ENCODE data around the gene EXO1.
"Not testable (repeated sequence)": the region's sequence is repeated elsewhere in the genome, so short reads cannot be mapped to it uniquely, and the experiment has no call there.

The EXO1 gene

DNA sequence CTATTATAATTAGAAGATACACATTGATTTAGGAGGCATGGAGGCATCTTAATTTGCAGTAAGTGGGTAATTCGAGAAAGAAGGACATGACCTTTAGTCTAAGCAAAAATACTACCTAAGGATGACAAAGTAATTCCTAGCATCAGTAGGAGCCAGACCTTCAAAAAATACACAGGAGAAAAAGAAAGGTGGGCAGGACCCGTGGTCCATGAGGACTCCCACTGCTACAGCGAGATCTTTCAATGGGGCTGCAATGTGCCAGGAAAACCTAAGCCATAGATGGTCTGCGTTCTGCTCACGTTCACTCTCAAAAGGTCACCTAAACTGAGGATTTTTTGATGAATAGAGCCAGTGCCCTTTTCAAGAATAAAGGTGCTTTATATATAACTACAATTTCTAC lies 10.6 kb upstream of the EXO1 start:
- FAIRE-seq: no peak

GRCh38 chr1:241837901-241838300 lies 10.1 kb upstream of the EXO1 start:
- no peak for FAIRE-seq

GRCh38 chr1:241838897-241839296 lies 9.1 kb upstream of the EXO1 start:
- FAIRE-seq: no peak

- no peak for FAIRE-seq
These were observed 8.5 kb upstream of the EXO1 start for GRCh38 chr1:241839369-241839979.

- no peak for FAIRE-seq
These were observed 7.8 kb upstream of the EXO1 start for GRCh38 chr1:241840164-241840563.

DNA sequence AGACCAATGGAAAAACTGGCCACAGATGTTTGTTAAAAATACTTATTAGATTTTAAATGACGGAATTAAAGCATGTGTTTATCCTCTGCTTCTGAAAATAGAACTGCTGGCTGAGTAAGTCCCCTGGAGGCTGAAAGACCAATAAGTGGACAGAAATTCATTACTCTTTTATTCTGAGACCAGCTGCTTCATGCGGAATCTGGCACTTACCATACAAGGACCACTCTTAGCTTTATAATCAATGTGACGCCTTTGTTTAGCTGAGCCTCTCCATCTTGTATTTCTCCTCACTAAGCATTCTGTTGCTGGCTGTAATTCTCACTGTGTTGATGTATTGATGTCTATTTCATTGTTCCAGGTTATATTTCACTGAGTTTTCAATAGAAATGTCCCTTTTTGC lies 6.3 kb upstream of the EXO1 start:
- FAIRE-seq: no peak

GRCh38 chr1:241842565-241842964 lies 5.4 kb upstream of the EXO1 start:
- FAIRE-seq: no peak

- no peak for FAIRE-seq
These were observed 3.4 kb upstream of the EXO1 start for GRCh38 chr1:241844593-241844992.

DNA sequence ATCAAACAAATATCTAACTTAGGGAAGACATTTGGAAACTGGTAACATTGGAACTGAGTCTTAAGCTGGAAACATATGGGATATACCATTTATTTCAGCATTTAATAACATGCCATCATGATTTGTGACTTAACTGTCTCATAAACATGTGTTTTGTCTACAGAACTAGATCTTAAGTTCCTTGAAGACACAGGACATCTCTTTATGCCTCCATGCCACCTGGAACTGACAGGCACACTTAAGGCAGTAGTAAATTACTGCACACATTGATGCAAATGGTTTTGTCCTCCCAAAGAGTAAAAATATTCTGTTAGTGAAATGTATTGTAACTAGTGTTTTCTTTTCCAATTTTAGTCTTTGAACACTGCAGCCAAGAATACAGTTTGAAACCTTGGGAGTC lies 1.6 kb upstream of the EXO1 start:
- no peak for FAIRE-seq

GRCh38 chr1:241846862-241847539 lies 1.0 kb upstream of the EXO1 start:
- no peak for FAIRE-seq

- no peak for FAIRE-seq
These were observed 536 bp upstream of the EXO1 start for GRCh38 chr1:241847540-241847795.

- FAIRE-seq: no peak
These were observed 811 bp downstream of the EXO1 start for GRCh38 chr1:241848686-241849344.

GRCh38 chr1:241849345-241849695 lies 1.3 kb downstream of the EXO1 start:
- no peak for FAIRE-seq

DNA sequence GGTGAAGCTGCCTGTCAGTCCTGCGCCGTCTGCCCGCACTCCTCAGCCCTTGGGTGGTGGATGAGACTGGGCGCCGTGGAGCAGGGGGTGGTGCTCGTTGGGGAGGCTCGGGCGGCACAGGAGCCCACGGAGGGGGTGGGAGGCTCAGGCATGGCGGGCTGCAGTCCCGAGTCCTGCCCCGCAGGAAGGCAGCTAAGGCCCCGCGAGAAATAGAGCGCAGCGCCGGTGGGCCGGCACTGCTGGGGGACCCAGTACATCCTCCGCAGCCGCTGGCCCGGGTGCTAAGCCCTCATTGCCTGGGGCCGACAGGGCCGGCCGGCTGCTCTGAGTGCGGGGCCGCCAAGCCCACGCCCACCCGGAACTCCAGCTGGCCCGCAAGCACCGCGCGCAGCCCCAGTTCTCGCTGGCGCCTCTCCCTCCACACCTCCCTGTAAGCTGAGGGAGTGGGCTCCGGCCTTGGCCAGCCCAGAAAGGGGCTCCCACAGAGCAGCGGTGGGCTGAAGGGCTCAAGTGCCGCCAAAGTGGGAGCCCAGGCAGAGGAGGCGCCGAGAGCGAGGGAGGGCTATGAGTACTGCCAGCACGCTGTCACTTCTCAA lies 7.6 kb downstream of the EXO1 start:
- FAIRE-seq: not testable (repeated sequence)

GRCh38 chr1:241857131-241857530 lies 9.1 kb downstream of the EXO1 start:
- FAIRE-seq: no peak

DNA sequence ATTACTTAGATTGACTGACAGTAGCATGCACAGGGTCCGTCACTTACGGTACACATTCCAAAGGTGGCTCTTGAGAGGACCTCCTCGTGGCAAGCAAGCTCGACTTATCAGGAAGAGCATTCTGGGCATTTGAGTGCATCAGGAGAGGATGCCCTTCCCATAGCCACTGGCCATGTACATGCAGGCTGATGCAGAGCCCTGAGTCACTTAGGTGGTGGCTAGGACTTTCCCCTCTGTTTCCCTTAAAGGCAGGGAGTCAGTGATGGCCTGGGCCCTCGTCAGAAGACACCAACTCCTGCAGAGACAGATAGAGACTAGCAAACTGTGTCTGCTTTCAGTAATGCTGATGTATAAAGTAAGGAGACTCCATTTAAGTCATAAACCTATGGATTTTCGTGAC lies 12.9 kb downstream of the EXO1 start:
- no peak for FAIRE-seq

GRCh38 chr1:241869022-241869421 lies 21.0 kb downstream of the EXO1 start:
- FAIRE-seq: no peak

- no peak for FAIRE-seq
These were observed 22.3 kb downstream of the EXO1 start for GRCh38 chr1:241870336-241870735.

- FAIRE-seq: no peak
These were observed 22.9 kb downstream of the EXO1 start for GRCh38 chr1:241870746-241871430.

- FAIRE-seq: no peak
These were observed 33.4 kb downstream of the EXO1 start for GRCh38 chr1:241881440-241881839.

DNA sequence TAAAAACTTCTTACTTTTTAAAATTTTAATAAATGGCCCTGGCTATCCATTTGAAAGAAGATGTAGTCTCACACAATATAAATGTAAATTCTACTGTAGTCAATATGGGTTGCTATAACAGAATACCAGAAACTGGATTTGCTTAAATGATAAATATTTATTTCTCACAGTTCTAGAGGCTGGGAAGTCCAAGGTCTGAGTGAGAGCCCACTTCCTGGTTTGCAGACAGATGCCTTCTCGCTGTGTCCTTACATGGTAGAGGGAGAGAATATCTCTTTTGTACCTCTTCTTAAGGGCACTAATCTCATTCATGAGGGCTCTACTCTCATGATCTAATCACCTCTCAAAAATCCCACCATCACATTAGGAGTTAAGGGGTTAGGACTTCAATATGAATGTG lies 35.2 kb downstream of the EXO1 start:
- no peak for FAIRE-seq

- no peak for FAIRE-seq
These were observed 40.2 kb downstream of the EXO1 start for GRCh38 chr1:241888232-241888631.

GRCh38 chr1:241891296-241891695 lies 43.3 kb downstream of the EXO1 start:
- FAIRE-seq: no peak

- FAIRE-seq: no peak
These were observed 46.0 kb downstream of the EXO1 start for GRCh38 chr1:241894016-241894415.

All from G401.6 (cell line).